Stimulated activated CD4-positive, alpha-beta T cell treated with anti-CD3 and anti-CD28 coated beads, Interleukin-2, amount 100 ng/mL, for 48 hours (primary cell): ENCODE measurements around the gene CDH23.
"Not testable (repeated sequence)": the region's sequence is repeated elsewhere in the genome, so short reads cannot be mapped to it uniquely, and the experiment has no call there.

Experiments
- DNase-seq, 2 donors: peaks; one replicate each; pipeline ENCODE4 v3.0.0-alpha.2; 2020

CDH23 gene

DNA sequence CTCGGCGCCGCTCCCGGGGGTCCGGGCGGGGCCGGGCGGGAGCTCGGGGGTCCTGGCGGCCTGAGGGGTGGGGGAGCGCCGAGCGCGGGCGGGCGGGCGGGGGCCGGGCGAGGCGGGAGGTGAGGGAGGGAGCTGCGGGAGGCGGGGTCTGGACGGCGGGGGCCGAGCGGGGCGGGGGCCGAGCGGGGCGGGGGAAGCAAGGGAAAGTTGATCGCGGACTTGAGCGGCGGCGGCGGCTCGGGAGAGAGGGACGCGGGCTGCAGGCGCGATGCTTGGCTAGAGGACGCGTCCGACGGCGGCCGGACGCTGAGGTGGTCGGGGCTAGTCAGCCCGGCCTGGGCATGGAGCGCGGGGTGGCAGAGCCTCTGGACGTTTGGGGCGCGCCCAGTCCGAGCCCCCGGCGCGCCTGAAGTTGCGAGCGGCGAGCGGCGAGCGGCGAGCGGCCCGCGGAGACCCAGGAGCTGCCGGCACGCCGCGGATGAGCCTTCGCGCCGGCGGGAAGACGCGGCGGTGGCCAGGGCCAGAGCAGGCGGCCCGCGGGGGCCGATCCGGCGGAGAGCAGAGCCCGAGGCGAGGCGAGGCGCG, at the start of gene CDH23:
Gene CDH23 (plus strand): TSS at position 210 of the 585 bp plus-strand sequence. CDS start 42,912 bp downstream, outside the sequence.
- DNase-seq, result no peak

DNA sequence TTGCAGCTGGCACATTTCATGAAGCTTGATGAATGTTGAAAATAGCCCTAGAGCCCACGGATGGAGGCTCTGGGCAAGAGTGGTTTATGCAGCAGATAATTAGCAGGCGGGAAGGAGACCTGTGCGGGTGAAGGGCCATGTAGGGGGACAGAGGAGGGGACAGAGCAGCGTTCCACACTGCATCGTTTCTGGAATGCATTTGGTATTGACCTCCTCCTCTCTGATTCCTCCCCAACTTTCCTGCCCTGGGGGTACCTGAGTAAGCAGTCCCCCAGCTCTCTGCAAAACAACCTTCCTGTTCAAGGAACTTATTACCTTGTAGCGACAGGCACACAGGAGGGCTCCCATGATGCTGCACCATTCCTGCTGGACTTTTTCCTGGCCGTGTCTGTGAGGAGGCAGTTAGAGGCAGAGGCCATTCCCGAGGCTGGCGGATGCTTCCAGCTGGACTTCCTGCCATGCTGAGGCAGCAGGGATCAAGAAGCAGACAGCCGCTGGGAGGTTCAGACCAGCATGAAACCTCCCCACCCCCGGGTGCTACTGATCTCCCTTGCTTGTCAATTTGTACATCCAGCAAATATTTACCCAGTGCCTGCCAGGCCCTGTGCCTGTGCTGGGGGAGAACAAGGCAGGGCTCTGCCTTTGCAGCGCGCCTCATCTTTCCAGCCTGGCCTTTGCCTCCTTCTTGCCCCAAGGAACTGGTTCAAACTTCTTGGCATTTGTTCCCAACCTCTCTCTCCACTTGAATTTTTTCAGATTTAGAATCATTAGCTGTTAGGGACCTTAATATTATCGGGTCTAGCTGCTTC, 48.9 kb upstream of the CDH23 start:
- no peak for DNase-seq

DNA sequence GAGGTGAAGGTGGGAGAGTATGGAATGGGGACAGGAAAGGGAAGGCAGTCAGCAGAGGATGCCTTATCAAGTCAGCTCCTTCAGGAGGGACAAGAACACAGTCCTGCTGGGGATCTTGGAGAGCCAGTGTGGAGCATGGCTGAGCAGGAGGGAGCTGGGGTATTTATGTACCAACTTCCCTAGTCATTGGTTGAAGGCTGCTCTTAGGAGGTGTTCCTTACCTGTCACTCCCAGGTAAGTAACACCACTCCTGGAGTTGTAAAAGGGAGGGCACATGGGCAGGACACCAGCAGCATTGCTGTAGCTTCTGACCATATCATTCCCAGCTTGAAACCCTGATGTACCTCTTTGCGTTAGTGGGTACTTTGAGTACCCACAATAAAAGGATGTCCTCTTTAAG, 47.9 kb upstream of the CDH23 start:
- DNase-seq, result no peak

DNA sequence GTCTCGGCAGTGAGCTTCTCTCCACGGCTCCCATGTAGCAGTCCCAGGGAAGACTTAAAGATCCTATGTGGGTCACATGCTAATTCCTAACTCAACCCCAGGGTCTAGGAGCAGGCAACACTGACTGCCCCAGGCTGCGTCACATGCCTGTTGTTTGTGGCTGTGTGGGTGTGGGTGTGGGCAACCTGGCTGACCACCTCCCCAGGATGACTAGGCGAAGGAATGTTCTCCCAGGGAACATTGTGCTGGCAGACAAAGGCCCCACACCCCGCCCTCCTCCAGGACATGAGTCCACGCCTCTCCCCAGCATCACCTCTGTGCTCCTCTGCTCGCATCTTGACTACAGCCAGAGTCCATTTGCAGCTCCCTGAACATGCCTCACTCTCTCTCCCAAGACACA, 47.3 kb upstream of the CDH23 start:
- DNase-seq, result no peak

DNA sequence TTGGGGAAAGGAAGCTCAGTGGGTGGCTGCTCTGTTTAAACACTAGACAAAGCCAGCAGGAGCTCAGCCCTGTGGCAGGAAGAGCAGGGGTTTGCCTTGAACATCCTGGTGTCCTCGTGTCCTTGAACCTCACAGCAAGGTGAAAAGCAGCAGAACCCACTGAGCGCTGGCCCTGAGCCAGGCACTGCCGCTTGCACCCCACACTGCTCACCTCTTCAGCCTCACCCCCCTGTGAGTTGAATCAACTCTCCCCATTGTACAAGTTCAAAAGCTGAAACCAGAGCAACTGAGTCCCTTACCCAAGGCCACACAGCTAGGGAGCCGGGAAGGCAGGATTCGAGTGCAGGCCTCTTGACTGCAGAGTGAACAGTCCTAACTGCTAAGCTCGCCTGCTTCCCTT, 45.6 kb upstream of the CDH23 start:
- no peak for DNase-seq

DNA sequence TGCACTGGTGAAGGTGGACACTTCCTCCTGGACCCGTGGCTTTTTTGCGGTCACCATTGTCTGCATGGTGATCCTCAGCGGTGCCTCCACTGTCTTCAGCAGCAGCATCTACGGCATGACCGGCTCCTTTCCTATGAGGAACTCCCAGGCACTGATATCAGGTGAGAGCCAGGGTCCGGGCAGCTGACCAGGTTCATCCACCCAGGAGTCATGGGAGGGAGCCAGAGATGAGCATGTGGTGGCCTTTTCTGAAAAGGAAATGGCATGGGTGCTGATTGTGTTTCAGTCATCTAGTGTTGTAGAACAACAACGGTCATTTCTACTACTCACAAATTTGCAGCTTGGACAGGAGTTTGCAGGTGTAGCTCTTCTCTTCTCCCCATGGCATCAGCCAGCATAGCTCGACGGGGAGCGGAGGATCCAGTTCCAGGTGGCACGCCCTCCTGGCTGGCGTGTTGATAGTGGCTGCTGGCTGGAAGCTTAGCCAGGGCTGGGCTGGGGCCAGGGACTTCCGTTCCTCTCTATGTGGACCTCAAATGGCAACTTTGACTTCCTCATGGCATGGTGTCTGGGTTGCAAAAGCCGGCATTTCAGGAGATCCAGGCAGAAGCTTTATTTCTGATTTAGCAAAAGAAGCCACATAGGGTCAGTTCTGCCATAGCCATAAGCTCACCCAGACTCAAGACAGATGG, 44.9 kb upstream of the CDH23 start:
- no peak for DNase-seq

DNA sequence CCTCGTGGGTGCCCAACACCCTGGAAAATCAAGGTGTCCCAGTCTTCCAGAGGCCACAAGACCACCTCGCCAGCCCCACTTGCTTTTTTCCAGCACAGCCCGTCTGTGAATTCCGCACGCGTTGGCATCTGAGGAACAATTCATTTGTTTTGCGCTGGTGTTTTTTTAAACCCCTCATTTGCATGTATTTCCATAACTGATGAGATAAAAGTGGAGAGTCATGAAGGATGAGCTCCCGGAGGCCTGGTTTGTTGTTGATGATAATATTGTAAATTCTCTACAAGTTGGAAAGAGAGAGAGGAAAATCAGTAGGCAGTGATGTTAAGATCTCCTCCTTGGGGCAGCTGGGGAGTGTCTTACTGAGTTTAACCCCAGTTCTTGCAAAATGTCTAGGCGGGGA, 43.1 kb upstream of the CDH23 start:
- no peak for DNase-seq

DNA sequence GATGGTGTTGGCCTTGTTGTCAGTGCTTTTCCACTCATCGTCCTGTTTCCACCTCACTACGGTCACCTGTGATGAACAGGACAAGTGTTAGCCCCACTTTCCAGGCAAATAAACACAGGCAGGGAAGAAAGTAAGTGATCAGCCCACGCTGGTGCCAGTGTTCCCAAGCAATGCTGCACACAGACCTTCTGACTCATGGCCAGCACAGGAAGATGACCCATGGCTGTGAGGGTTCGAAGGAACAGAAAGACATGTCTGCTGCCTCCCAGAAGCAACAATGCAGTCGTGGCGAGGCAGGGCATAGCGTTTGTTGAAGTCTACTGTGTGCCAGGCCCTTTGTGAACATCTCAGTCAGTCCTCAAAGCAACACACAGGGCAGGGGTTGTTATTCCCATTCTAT, 41.9 kb upstream of the CDH23 start:
- DNase-seq, result no peak

DNA sequence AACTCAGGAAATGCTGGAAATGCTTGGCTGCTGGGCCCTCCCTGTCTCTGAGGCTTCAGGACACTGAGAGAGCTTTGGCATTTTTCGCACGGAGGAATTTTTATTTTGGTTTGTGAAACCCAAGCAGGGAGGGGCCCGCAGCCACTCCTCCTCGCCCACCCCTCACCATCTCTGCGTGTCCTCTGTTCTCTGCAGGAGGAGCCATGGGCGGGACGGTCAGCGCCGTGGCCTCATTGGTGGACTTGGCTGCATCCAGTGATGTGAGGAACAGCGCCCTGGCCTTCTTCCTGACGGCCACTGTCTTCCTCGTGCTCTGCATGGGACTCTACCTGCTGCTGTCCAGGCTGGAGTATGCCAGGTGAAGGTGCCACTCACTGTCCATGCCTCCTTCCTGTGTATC, 40.8 kb upstream of the CDH23 start:
- no peak for DNase-seq

DNA sequence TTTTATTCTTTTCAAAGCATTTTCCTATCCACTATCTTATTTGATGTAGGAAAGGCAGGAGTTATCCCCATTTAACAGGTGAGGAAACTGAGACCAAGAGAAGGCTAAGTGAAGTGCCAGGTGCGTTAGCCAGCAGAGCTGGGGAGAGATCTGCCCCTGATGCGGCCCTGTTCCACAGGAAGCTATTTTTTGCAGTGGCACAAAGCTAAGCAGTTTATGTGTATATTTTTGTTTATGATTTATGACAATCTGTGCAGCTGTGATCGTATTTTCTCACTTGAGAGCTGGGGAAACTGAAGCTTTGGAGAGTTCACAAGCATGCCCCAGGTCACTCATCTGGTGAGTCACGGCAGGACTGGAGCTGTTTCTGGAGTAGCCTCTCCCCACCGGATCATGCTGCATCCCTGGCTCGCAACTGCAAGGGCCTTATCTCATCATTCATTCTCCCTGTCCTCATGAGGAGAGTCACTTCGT, 38.9 kb upstream of the CDH23 start:
- no peak for DNase-seq

DNA sequence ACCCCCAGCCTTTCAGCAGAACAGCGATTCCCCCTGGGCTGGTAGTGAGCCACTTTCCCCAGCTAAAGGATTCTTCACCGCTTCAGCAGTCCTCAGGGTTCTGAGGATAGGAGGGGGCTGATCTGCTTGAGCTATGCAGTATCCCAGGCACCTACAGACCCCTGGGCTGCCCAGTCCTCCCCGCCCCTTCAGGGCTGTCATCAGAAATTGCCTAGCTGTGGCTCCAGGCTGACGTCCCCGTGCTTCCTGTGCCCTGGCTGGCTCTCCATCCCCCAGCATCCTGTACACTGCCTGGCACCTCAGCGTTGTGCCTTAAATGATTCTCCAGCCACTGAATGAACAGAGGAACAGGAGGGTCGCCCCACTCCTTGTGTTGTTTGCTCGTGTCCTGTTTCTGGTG, 38.4 kb upstream of the CDH23 start:
- DNase-seq, result no peak

DNA sequence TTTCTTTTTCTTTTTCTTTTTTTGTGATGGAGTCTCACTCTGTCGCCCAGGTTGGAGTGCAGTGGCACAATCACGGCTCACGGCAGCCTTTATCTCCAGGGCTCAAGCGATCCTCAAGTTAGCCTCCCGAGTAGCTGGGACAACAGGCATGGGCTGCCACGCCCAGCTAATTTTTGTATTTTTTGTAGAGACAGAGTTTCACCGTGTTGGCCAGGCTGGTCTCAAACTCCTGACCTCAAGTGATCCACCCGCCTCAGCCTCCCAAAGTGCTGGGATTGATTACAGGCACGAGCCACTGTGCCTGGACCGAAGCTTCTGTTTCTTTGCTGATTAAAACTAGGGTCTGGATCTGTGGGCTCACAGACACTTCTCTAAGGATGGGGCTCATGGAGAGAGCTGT, 37.8 kb upstream of the CDH23 start:
- DNase-seq, result not testable (repeated sequence)

DNA sequence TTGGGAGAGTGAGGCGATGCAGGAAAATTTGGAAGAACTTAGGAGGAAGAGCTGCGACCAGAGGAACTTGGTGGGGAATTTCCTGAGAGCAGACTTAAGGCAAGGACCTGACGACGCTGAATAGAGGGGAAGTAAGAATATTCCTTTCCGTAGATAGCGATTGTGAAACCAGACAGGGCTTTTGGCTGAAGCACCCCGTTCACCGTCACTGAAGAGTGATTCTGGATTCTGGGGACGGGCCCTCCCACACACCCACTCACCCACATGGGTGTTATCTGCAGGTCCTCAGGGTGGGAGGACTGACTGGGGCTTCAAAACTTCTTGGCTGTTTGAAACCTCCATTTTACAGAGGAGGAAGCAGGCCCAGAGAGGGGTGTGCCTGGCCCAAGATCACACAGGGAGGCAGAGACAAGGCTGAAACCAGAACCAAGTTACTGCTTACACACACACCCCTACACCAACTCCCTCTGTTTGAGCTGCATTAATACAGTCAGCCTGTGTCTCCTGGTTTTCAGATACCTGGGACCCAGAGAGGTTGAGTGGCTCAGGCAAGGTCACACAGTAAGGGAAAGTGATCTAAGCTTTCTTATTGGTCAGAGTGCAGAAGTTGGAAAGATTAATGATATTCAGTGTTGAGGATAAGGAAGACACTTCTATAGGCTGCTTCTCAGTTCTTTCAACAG, 37.2 kb upstream of the CDH23 start:
- DNase-seq, result no peak

DNA sequence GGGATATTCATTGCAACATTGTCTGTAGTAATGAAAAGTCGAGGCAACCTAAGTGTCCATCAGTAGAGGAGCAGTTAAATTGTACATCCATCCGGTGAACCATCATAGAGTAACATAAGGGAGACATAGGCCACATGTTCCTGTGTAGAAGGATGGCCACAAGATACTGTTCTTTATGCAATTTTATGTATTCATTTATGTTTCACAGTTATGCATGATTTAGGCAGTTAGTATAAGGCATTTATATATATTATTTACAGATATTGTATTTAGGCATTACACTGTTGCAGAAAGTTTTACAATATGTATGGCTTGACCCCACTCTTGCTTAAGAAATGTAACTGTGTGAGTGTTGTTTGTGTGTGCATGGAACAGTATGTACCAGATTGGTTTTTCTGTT, 36.0 kb upstream of the CDH23 start:
- DNase-seq, result no peak

DNA sequence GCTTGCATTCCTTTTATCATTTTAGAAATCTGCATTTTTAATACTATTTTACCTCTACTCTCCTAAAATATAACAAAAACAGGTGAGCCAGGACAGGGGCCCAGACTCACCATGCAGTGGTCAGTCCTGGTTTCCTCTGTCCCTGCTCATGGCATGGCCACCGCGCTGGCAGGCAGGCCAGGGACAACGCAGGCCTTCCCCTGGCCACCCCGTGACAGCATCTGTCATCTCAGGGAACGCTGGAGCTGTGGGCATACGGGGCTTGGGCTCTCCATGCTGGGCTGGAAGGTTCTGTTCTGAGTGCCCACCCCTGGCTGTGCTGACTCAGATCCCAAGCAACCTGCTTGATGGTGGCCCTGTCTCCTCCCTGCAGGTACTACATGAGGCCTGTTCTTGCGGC, 35.1 kb upstream of the CDH23 start:
- no peak for DNase-seq

DNA sequence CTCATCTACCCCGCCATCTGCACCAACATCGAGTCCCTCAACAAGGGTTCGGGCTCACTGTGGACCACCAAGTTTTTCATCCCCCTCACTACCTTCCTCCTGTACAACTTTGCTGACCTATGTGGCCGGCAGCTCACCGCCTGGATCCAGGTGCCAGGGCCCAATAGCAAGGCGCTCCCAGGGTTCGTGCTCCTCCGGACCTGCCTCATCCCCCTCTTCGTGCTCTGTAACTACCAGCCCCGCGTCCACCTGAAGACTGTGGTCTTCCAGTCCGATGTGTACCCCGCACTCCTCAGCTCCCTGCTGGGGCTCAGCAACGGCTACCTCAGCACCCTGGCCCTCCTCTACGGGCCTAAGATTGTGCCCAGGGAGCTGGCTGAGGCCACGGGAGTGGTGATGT, 34.6 kb upstream of the CDH23 start:
- DNase-seq, result no peak

DNA sequence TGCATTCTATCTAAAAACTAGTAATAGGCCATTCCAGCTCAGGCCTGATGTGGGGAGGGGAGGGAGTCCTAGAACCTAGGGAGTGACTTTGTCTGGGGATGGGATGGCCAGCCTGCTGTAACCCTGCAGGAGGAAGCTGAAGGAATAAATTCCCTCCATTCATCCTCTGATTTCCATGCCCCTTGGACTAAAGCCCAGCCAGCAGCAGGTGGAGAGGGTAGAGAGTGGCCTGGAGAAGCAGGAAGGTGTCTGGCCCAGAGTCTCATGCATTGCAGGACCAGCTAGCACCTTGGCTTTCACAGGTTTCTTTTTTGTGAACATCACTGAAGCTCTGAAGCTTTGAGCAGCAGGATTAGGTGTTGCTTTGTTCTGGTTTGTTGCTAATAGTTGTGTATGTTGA, 32.8 kb upstream of the CDH23 start:
- DNase-seq, result no peak

DNA sequence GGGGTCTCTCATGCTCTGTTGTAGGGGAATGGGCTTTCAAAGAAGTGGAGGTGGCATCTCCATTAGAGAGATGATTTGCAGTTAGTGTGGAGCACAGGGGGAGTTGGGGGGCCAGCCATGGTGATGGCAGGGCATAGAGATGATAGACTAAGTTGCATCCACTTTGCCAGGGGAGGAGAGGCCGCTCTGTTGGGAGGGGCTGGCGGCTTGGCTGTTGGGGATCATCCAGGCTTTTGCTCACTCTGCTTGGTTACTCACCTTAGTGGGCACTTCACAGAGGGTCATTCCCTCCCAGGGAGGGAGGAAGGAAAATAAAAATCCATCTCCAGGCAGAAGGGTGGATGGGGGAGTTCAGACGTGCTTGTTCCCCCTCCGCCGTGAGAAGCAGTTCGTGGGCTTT, 31.4 kb upstream of the CDH23 start:
- no peak for DNase-seq

DNA sequence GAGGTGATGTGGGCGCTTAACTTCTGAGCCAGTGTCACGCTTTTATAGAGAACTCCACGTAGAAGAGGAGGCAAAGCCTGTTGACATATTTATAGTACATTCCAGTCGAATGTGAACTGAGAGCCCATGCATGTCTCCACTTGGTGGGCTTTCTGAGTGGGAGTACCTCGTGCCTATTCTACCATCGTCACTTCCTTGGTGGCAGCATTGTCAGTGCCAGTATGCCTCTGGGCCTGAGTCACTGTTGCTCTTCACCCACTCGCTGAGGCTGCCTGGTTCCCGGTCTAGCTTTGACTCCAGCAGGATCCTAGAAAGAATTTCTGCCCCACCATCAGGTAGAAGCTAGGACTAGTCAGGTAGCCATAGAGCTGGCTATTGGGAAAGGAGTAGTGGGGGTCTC, 30.0 kb upstream of the CDH23 start:
- no peak for DNase-seq

DNA sequence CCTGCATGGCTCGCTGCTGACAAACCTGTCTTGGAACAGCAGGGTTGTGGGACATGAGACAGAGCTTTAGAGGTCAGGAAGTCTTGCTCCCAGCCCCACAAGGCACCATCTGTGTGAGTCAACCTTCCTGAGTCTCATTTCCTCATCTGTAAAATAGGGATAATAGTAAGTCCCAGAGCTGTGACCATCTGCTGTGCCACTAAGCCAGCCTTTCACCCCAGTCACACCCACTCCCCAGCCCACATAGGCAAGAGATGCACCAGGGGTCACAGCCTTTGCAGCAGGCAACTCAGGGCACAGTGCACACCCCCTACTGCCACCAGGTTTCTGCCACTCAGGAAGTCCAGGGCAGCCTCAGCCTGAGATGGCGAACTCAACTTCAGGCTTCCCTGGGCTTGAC, 29.4 kb upstream of the CDH23 start:
- DNase-seq, result no peak

DNA sequence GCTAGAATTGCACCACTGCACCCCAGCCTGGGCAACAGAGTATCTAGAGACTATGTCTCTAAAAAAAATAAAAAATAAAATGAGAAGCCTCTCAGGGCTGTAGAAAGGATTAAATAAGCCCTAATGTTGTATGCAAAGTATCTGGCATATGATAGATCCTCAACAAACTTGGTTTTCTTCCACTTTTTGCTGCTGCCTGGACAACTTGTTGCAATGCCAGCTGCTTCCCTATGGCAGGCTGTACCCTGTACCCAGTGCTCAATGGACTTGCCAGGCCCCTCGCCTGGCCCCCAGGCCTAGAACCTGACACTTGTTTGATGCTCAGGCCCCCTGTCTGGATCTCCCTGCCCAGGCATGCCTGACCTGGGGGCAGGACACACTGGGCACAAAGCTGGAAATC, 28.5 kb upstream of the CDH23 start:
- DNase-seq, result no peak

DNA sequence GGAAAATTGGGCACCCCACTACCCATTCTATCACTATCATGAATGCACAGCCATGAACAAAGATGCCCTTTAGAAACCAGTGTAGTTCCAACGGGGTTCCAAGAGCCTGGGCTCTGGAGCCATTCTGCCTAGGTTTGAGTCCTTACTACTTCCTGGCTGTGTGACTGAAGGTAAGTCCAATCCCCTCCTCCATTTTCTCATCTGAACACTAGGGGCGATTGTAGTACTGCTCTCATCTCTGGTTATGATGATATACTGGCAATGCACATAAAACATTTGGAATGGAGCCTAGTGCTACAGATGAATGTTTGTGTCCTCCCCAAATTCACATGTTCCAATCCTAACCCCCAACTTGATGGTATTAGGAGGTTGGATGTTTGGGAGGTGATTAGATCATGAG, 28.1 kb upstream of the CDH23 start:
- no peak for DNase-seq

DNA sequence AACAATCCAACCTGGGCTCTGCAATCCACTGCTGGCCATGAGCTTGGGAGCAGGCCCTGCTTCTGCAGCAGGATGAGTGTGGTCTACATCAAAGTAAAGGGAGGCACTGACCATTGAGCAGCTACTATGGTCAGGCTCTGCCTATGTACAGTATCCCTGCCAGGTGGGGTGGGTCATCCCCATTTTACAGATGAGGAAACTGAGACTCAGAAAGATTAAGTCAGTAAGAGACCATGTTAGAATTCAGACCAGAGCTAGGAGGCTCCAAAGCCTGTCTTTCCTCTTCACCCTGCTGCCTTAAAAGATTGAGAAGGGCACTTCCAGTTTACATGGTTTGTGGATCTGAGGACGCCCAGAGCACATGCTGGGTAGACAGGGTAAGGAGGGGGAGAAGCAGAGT, 27.1 kb upstream of the CDH23 start:
- no peak for DNase-seq

DNA sequence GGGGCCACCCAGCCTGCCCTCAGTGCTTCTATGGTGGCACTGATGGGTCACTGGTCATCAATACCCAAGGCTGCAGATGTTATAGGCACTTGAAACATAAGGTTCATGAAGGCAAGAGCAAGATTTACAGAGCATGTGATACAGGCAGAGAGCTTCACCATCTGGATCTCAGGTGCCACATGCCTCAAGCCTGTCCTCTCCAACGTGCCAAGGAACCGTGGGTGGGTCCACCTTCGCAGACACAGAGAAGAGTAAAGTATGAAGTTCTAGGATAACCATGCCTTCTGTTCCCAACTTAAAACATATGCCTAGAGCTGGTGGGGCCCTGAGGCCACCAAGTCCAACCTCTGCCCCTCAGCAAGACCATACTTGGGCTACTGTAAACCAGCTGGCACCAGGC, 26.7 kb upstream of the CDH23 start:
- DNase-seq, result no peak
